Astrocyte (in vitro differentiated cells and primary cell): ENCODE measurements around the gene RAPGEF2.

Source experiments
- EZH2 ChIP-seq: IDR thresholded peaks from 2 replicates; pipeline ENCODE4 v1.6.1; 2012; ENCODE audit warnings: mild to moderate bottlenecking, low read length, inconsistent platforms; ENCODE audit not compliant: insufficient read depth
- TF ChIP-seq, protein P1 (sequence below): IDR thresholded peaks from 2 replicates; pipeline ENCODE4 v1.5.1; 2011; ENCODE audit warnings: low read depth, mild to moderate bottlenecking, inconsistent platforms, low read length, moderate library complexity; ENCODE audit not compliant: insufficient read depth

DNA sequence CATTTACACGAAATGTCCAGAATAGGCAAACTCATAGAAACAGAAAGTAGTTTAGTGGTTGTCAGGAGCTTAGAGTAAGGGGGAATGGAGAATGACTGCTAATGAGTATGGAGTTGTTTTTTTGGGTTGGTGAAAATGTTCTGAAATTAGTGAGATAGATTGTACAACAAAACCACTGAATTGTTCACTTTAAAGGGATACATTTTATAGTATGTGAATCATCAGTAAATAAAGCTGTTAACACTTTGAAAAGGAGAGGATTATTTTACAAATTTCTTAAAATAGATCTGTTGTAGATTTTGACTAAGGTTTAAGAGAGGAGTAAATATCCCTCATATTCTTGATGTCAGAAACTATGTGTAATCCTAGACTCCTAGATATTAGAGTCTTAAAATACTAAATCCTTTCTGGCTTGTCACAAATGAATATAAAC is 82.7 kb downstream of the RAPGEF2 start:
- TF ChIP-seq, protein P1, sequence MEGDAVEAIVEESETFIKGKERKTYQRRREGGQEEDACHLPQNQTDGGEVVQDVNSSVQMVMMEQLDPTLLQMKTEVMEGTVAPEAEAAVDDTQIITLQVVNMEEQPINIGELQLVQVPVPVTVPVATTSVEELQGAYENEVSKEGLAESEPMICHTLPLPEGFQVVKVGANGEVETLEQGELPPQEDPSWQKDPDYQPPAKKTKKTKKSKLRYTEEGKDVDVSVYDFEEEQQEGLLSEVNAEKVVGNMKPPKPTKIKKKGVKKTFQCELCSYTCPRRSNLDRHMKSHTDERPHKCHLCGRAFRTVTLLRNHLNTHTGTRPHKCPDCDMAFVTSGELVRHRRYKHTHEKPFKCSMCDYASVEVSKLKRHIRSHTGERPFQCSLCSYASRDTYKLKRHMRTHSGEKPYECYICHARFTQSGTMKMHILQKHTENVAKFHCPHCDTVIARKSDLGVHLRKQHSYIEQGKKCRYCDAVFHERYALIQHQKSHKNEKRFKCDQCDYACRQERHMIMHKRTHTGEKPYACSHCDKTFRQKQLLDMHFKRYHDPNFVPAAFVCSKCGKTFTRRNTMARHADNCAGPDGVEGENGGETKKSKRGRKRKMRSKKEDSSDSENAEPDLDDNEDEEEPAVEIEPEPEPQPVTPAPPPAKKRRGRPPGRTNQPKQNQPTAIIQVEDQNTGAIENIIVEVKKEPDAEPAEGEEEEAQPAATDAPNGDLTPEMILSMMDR, result no peak
- no peak for TF ChIP-seq EZH2
